ENCODE data around the gene MX2.
"Not testable (repeated sequence)": the region's sequence is repeated elsewhere in the genome, so short reads cannot be mapped to it uniquely, and the experiment has no call there.

MX2 gene

GRCh38 chr21:41342035-41342434, 19.8 kb upstream of the MX2 start:
- DNase-seq, result no peak

GRCh38 chr21:41344146-41344545, 17.7 kb upstream of the MX2 start:
- DNase-seq, result no peak

- no peak for DNase-seq
Measured at GRCh38 chr21:41345356-41345755, 16.5 kb upstream of the MX2 start.

- DNase-seq, result no peak
Measured at GRCh38 chr21:41345934-41346685, 15.7 kb upstream of the MX2 start.

- DNase-seq, result no peak
Measured at GRCh38 chr21:41346758-41347157, 15.1 kb upstream of the MX2 start.

GRCh38 chr21:41348434-41348833, 13.4 kb upstream of the MX2 start:
- no peak for DNase-seq

GRCh38 chr21:41349126-41349525, 12.7 kb upstream of the MX2 start:
- DNase-seq, result no peak

GRCh38 chr21:41349619-41350390, 12.0 kb upstream of the MX2 start:
- DNase-seq, result no peak

- no peak for DNase-seq
Measured at GRCh38 chr21:41350436-41351155, 11.2 kb upstream of the MX2 start.

GRCh38 chr21:41357546-41357945, 4.3 kb upstream of the MX2 start:
- no peak for DNase-seq

GRCh38 chr21:41358193-41359166, 3.3 kb upstream of the MX2 start:
- DNase-seq, result no peak

- DNase-seq, result no peak
Measured at GRCh38 chr21:41359286-41359685, 2.5 kb upstream of the MX2 start.

GRCh38 chr21:41359754-41360071, 2.1 kb upstream of the MX2 start:
- DNase-seq, result not testable (repeated sequence)

GRCh38 chr21:41360072-41360821, 1.6 kb upstream of the MX2 start:
- no peak for DNase-seq

- DNase-seq, result no peak
Measured at GRCh38 chr21:41361053-41361785, 608 bp upstream of the MX2 start.

- DNase-seq, result peak in 1 of 4 experiments; percentile 18
Measured at GRCh38 chr21:41362605-41363369, 960 bp downstream of the MX2 start.

GRCh38 chr21:41363370-41364270, 1.8 kb downstream of the MX2 start:
- no peak for DNase-seq

GRCh38 chr21:41364308-41364707, 2.5 kb downstream of the MX2 start:
- no peak for DNase-seq

Data from suppressor macrophage (primary cell).